GM23248 (cell line): ENCODE measurements around the gene PLXND1.

ENCODE experiments used
- EZH2 ChIP-seq: fragments of 200-600 bp; sonication (generic); IDR thresholded peaks from 2 replicates; pipeline ENCODE4 v1.6.1; 2018; ENCODE audit warnings: antibody characterized with exemption, mild to moderate bottlenecking; ENCODE audit not compliant: insufficient read depth, poor library complexity, severe bottlenecking
- EZH2phosphoT487 ChIP-seq: fragments of 200-600 bp; sonication (generic); IDR thresholded peaks from 2 replicates; pipeline ENCODE4 v1.6.1; 2018; ENCODE audit warnings: antibody characterized with exemption, moderate library complexity, mild to moderate bottlenecking, low read depth; ENCODE audit not compliant: insufficient read depth

- TF ChIP-seq EZH2 = no peak
- no peak for TF ChIP-seq EZH2phosphoT487
Observed at GRCh38 chr3:129624347-129625071, 18.0 kb upstream of the PLXND1 start.
